GM12878 (cell line): Measurements from ENCODE around the gene GRK2. TPM values are rescaled to one million over a fixed set of nuclear protein-coding genes. Genes with fewer than 3 reads are reported as not detected.

ENCODE experiments used
- ATAC-seq: fragments of 200-7000 bp; cut with Tn5 transposase; 3 replicates; pipeline ENCODE4 v1.9.1; 2020; ENCODE audit warnings: mild to moderate bottlenecking, moderate library complexity
- BruUV-seq: library from RNA; stranded (reverse); fragments of 400-500 nt; replicated peaks from 2 replicates; lab custom pipeline; 2021; lab: Mats Ljungman, UMichigan
- CTCF ChIA-PET: fragments of 300-600 bp; sonication (Branson Sonifier 250); formaldehyde crosslinking; extraction: SDS; loops from one replicate; lab custom pipeline; 2021; ENCODE audit warnings: inconsistent platforms; lab: Yijun Ruan, JAX
- POLR2A ChIA-PET: fragments of 350-600 bp; formaldehyde crosslinking; extraction: SDS; loops from one replicate; lab custom pipeline; 2021; ENCODE audit warnings: inconsistent platforms; lab: Charles Lee
- RAD21 ChIA-PET: fragments of 300-600 bp; sonication (Branson Sonifier 250); formaldehyde crosslinking; loops from one replicate; lab custom pipeline; 2023; ENCODE audit warnings: antibody characterized with exemption; ENCODE audit not compliant: unreplicated experiment; lab: Charles Lee
- SMC1A ChIA-PET: fragments of 300-600 bp; sonication (Branson Sonifier 250); formaldehyde crosslinking; loops from one replicate; lab custom pipeline; 2023; ENCODE audit not compliant: unreplicated experiment, uncharacterized antibody; lab: Charles Lee
- DNase-seq: peaks from one replicate; pipeline ENCODE4 v3.0.0-alpha.2; 2011; ENCODE audit warnings: low read depth, low spot score
- FAIRE-seq: peaks from 3 replicates; lab custom pipeline; 2011; peaks lifted over from hg19 to GRCh38; lab: Jason Lieb, UNC
- H2AFZ ChIP-seq: 2 replicates; pipeline ENCODE4 v1.6.0; 2011; ENCODE audit warnings: low read depth, low read length, control low read depth; ENCODE audit not compliant: control insufficient read depth
- H3K27ac ChIP-seq: 2 replicates; pipeline ENCODE4 v1.5.1; 2011; ENCODE audit warnings: control low read depth; ENCODE audit not compliant: control insufficient read depth, insufficient read depth
- H3K27me3 ChIP-seq, 2 experiments: replicated peaks in 1 of 2; 2 replicates each; pipeline versions ENCODE4 v1.6.0 to v1.6.1; 2011; ENCODE audit warnings: low read length in 1 of 2; ENCODE audit not compliant: control insufficient read depth in 2 of 2, insufficient read depth in 2 of 2
- H3K36me3 ChIP-seq, 2 experiments: 2 replicates each; pipeline ENCODE4 v1.5.1; 2011; ENCODE audit warnings: low read length in 1 of 2; ENCODE audit not compliant: control insufficient read depth in 2 of 2, insufficient read depth in 2 of 2
- H3K4me1 ChIP-seq: 2 replicates; pipeline ENCODE4 v1.6.1; 2011; ENCODE audit warnings: mild to moderate bottlenecking, low read length, moderate library complexity, mixed read lengths; ENCODE audit not compliant: control insufficient read depth, insufficient read depth
- H3K4me2 ChIP-seq: 2 replicates; pipeline ENCODE4 v1.6.0; 2011; ENCODE audit warnings: control low read depth; ENCODE audit not compliant: control insufficient read depth, insufficient read depth
- H3K4me3 ChIP-seq: fragments of 200-600 bp; sonication (generic); 2 replicates; pipeline ENCODE4 v1.5.1; 2016
- H3K79me2 ChIP-seq: 2 replicates; pipeline ENCODE4 v1.6.0; 2011; ENCODE audit warnings: low read length; ENCODE audit not compliant: control insufficient read depth, insufficient read depth
- H3K9ac ChIP-seq: 2 replicates; pipeline ENCODE4 v1.8.0; 2011; ENCODE audit warnings: low read length, control low read depth, mixed read lengths; ENCODE audit not compliant: control insufficient read depth, insufficient read depth
- H3K9me3 ChIP-seq: replicated peaks from 3 replicates; pipeline ENCODE4 v1.5.1; 2011; ENCODE audit warnings: mild to moderate bottlenecking, low read length; ENCODE audit not compliant: control insufficient read depth, insufficient read depth
- H4K20me1 ChIP-seq: 2 replicates; pipeline ENCODE4 v1.6.0; 2011; ENCODE audit not compliant: control insufficient read depth, insufficient read depth
- BCLAF1 ChIP-seq: fragments of 450-650 bp; IDR thresholded peaks from 2 replicates; pipeline ENCODE4 v1.6.1; 2017; ENCODE audit warnings: antibody characterized with exemption, mild to moderate bottlenecking, moderate library complexity
- BMI1 ChIP-seq: fragments of 450-650 bp; IDR thresholded peaks from 2 replicates; pipeline ENCODE4 v1.6.1; 2016; ENCODE audit warnings: mild to moderate bottlenecking, moderate library complexity, borderline replicate concordance
- NFXL1 ChIP-seq: fragments of 450-650 bp; IDR thresholded peaks from 2 replicates; pipeline ENCODE4 v1.6.1; 2017; ENCODE audit warnings: antibody characterized with exemption, mild to moderate bottlenecking, borderline replicate concordance
- WGBS: methylation state at CpG from one replicate; pipeline ENCODE4 v1.1.6; 2016; ENCODE audit warnings: low lambda C conversion rate; ENCODE audit not compliant: insufficient replicate concordance, insufficient coverage; ENCODE audit errors: missing lambda C conversion rate; 5-methylcytosine and 5-hydroxymethylcytosine counted together
- in situ Hi-C: fragments of 300-500 bp; cut with MboI; formaldehyde crosslinking; loops from 9 replicates; pipeline ENCODE4 v1.14.3; 2018; ENCODE audit warnings: mixed read lengths
- intact Hi-C: fragments of 100-400 bp; cut with micrococcal nuclease; formaldehyde crosslinking; loops from one replicate; pipeline ENCODE4 v1.14.2; 2022; ENCODE audit not compliant: unreplicated experiment
- polyA plus RNA-seq, 11 experiments: library from polyadenylated mRNA; depleted of rRNA in 4 of 11; unstranded in 6 of 11; stranded (reverse) in 5 of 11; fragments of >200 nt; fragmentation: Nextera tagmentation in 4 of 11; fragmentation: Illumina TruSeq in 1 of 11; extraction: Ambion mirVana in 4 of 11; extraction: Trizol in 1 of 11; gene quantifications; 1 replicate in 1 of 11; 2 replicates in 10 of 11; pipeline versions ENCODE4 v1.2.1 to v1.2.3, GENCODE V29; 2011 to 2016; ENCODE audit warnings: inconsistent platforms in 2 of 11, missing spikeins in 2 of 11, low read depth in 1 of 11
- total RNA-seq, 4 experiments: library from RNA; depleted of rRNA in 3 of 4; stranded (reverse); fragments of >200 nt in 3 of 4; fragmentation: Illumina TruSeq in 1 of 4; extraction: Trizol in 1 of 4; gene quantifications; 2 replicates each; pipeline versions ENCODE4 v1.2.1 to v1.2.3, GENCODE V29; 2013 to 2021

GRK2 gene
- total and polyA plus RNA-seq, 10 of the 15 experiments (the other 5 are each of a cell fraction or from before 2014, with no cell fraction given): 1.0 to 160 (median 66.1) TPM

- H3K27ac ChIP-seq: no peak overlapping the region
- no peak overlapping the region for H3K9ac ChIP-seq
- peaks cover 14% of the 10 kb centered on the region for H3K4me1 ChIP-seq
- WGBS: 54% methylated on average over 3 of the region's 3 CpGs
- H4K20me1 ChIP-seq: no peaks in the 10 kb centered on the region
- no peak for DNase-seq
- in situ Hi-C loops: no loop called here
- ChIA-PET POLR2A (interaction anchor here (0.6 kb wide), 1 partner anchor 19 kb away, joined by 4 read pairs; no protein-coding TSS in a partner anchor), SMC1A (interaction anchor here (1.3 to 2.2 kb wide), 5 partner anchors 22 to 88 kb away, joined by 3 to 12 read pairs (median 5); no protein-coding TSS in a partner anchor), CTCF (interaction anchor here (1.5 to 4.2 kb wide), 3 partner anchors 19 to 31 kb away, joined by 3 to 21 read pairs (median 5); no protein-coding TSS in a partner anchor), RAD21 (interaction anchor here (0.8 to 1.1 kb wide), 4 partner anchors 15 to 89 kb away, joined by 3 read pairs; no protein-coding TSS in a partner anchor)
- no peaks in the 10 kb centered on the region for H3K27me3 ChIP-seq
- intact Hi-C loops: no loop called here
- no peak for FAIRE-seq
- no peak overlapping the region for H2AFZ ChIP-seq
- H3K4me2 ChIP-seq: no peak overlapping the region
- peaks cover 8 to 20% of the 10 kb centered on the region in 2 experiments for H3K36me3 ChIP-seq
- no peak overlapping the region for H3K4me3 ChIP-seq
- no peak for ATAC-seq
- no TSS peak for BruUV-seq
- peaks cover 10% of the 10 kb centered on the region for H3K9me3 ChIP-seq
- TF ChIP-seq NFXL1 (no peak), BMI1 (no peak), BCLAF1 (no peak)
- peaks cover 18% of the 10 kb centered on the region for H3K79me2 ChIP-seq
Observed at GRCh38 chr11:67292671-67293070, 26.4 kb downstream of the GRK2 start.
